MM.1S (cell line): ENCODE data around the gene KCNMA1.

ENCODE experiments used
- DNase-seq: peaks from one replicate; pipeline ENCODE4 v3.0.0-alpha.2; 2015
- H2AFZ ChIP-seq: fragments of 300-600 bp; sonication (generic); 2 replicates; pipeline ENCODE4 v1.6.0; 2016; ENCODE audit warnings: antibody characterized with exemption, low read length
- H3F3A ChIP-seq: fragments of 300-600 bp; sonication (generic); 2 replicates; pipeline ENCODE4 v1.6.1; 2016; ENCODE audit warnings: mild to moderate bottlenecking, antibody characterized with exemption, low read length, moderate library complexity, mixed read lengths; ENCODE audit not compliant: insufficient read depth
- H3K27ac ChIP-seq: fragments of 300-600 bp; sonication (generic); 2 replicates; pipeline ENCODE4 v1.5.1; 2016; ENCODE audit warnings: mild to moderate bottlenecking, low read length
- H3K27me3 ChIP-seq: fragments of 300-600 bp; sonication (generic); replicated peaks from 2 replicates; pipeline ENCODE4 v1.6.0; 2016; ENCODE audit warnings: low read length; ENCODE audit not compliant: insufficient read depth
- H3K36me3 ChIP-seq: fragments of 300-600 bp; sonication (generic); replicated peaks from 2 replicates; pipeline ENCODE4 v1.6.1; 2016; ENCODE audit warnings: mild to moderate bottlenecking, low read length, mixed read lengths; ENCODE audit not compliant: insufficient read depth
- H3K4me1 ChIP-seq: fragments of 300-600 bp; sonication (generic); 2 replicates; pipeline ENCODE4 v1.6.1; 2016; ENCODE audit warnings: low read length, mixed read lengths
- H3K4me2 ChIP-seq: fragments of 300-600 bp; sonication (generic); 2 replicates; pipeline ENCODE4 v1.6.0; 2016; ENCODE audit warnings: low read depth, low read length
- H3K4me3 ChIP-seq: fragments of 300-600 bp; sonication (generic); 2 replicates; pipeline ENCODE4 v1.5.1; 2016; ENCODE audit warnings: low read length, mixed read lengths
- H3K79me2 ChIP-seq: fragments of 300-600 bp; sonication (generic); 2 replicates; pipeline ENCODE4 v1.6.1; 2016; ENCODE audit warnings: mixed run types, low read length, mixed read lengths
- H3K9ac ChIP-seq: fragments of 300-600 bp; sonication (generic); 2 replicates; pipeline ENCODE4 v1.6.1; 2016; ENCODE audit warnings: low read length, mixed read lengths
- H3K9me2 ChIP-seq: fragments of 300-600 bp; sonication (generic); replicated peaks from 2 replicates; pipeline ENCODE4 v1.6.1; 2016; ENCODE audit warnings: mild to moderate bottlenecking, low read length, mixed read lengths; ENCODE audit not compliant: insufficient read depth
- H3K9me3 ChIP-seq: fragments of 300-600 bp; sonication (generic); replicated peaks from 2 replicates; pipeline ENCODE4 v1.6.1; 2016; ENCODE audit warnings: mild to moderate bottlenecking, low read length, mixed read lengths; ENCODE audit not compliant: insufficient read depth
- H4K20me1 ChIP-seq: fragments of 300-600 bp; sonication (generic); 2 replicates; pipeline ENCODE4 v1.6.1; 2016; ENCODE audit warnings: mild to moderate bottlenecking, low read length, moderate library complexity, mixed read lengths; ENCODE audit not compliant: insufficient read depth
- CTCF ChIP-seq: fragments of 300-600 bp; sonication (generic); IDR thresholded peaks from 2 replicates; pipeline ENCODE4 v1.5.1; 2016; ENCODE audit warnings: antibody characterized with exemption, low read length, mixed read lengths
- EZH2 ChIP-seq: fragments of 300-600 bp; sonication (generic); optimal IDR thresholded peaks from 2 replicates; pipeline ENCODE3; 2017; ENCODE audit warnings: low read depth, mild to moderate bottlenecking, antibody characterized with exemption, low read length, mixed read lengths
- EZH2phosphoT487 ChIP-seq: fragments of 300-600 bp; sonication (generic); IDR thresholded peaks from 2 replicates; pipeline ENCODE4 v1.6.1; 2018; ENCODE audit warnings: antibody characterized with exemption, low read length

Gene KCNMA1

DNA sequence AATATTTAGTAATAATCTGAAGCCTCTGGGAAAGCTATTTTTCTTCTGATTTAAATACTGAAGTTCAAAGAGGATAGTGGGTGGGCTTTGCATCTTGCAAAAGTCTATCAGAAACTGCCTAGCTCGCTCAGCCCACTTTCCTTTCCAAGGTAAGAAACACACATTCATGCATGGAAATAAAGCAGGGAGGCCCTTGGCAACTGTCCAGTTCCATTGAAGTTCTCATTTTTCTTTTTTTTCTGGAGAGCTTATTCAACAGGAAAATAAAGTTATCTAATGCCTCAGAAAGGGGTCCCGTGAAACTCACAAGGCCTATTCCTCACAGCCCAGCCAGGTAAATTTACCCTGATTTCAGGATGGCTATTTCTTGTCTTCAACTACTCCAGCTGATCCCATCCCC, 654.9 kb downstream of the KCNMA1 start:
- no peak overlapping the region for H2AFZ ChIP-seq
- no peaks in the 10 kb centered on the region for H3K79me2 ChIP-seq
- no peaks in the 10 kb centered on the region for H3K27me3 ChIP-seq
- H3F3A ChIP-seq = no peaks in the 10 kb centered on the region
- no peak for DNase-seq
- H3K4me1 ChIP-seq = no peaks in the 10 kb centered on the region
- H3K36me3 ChIP-seq = no peaks in the 10 kb centered on the region
- H3K4me2 ChIP-seq = no peak overlapping the region
- no peak overlapping the region for H3K27ac ChIP-seq
- no peaks in the 10 kb centered on the region for H4K20me1 ChIP-seq
- no peak overlapping the region for H3K4me3 ChIP-seq
- H3K9ac ChIP-seq = no peak overlapping the region
- H3K9me2 ChIP-seq = no peaks in the 10 kb centered on the region
- no peak for TF ChIP-seq CTCF
- no peak for TF ChIP-seq EZH2phosphoT487
- no peak for TF ChIP-seq EZH2
- H3K9me3 ChIP-seq = no peaks in the 10 kb centered on the region

DNA sequence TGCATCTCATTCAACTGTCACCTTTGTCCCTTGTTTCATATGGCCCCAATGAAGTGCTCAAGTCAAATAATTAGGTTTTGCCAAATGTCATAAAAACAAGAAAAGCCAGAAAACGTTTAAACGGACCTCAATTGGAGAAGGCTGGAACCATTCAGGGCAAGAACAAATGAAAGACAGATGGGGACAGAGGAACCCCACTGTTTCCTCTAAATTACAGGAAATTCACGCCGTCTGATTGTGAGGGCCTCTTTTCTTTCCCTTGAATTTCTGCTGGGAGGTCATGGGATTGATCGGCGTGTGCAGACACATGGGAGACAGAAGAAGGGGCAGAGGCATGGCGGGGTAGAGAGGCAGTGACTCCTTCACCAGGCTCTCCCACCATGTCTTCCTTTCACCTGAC, 656.4 kb downstream of the KCNMA1 start:
- H4K20me1 ChIP-seq = no peaks in the 10 kb centered on the region
- no peak overlapping the region for H2AFZ ChIP-seq
- H3K27me3 ChIP-seq = no peaks in the 10 kb centered on the region
- no peak overlapping the region for H3K9ac ChIP-seq
- no peak overlapping the region for H3K27ac ChIP-seq
- H3K4me3 ChIP-seq = no peak overlapping the region
- no peaks in the 10 kb centered on the region for H3K79me2 ChIP-seq
- no peaks in the 10 kb centered on the region for H3K9me3 ChIP-seq
- no peaks in the 10 kb centered on the region for H3K9me2 ChIP-seq
- H3F3A ChIP-seq = no peaks in the 10 kb centered on the region
- H3K4me2 ChIP-seq = no peak overlapping the region
- TF ChIP-seq EZH2phosphoT487 (no peak), EZH2 (no peak), CTCF (no peak)
- DNase-seq = no peak
- H3K4me1 ChIP-seq = no peaks in the 10 kb centered on the region
- H3K36me3 ChIP-seq = no peaks in the 10 kb centered on the region

DNA sequence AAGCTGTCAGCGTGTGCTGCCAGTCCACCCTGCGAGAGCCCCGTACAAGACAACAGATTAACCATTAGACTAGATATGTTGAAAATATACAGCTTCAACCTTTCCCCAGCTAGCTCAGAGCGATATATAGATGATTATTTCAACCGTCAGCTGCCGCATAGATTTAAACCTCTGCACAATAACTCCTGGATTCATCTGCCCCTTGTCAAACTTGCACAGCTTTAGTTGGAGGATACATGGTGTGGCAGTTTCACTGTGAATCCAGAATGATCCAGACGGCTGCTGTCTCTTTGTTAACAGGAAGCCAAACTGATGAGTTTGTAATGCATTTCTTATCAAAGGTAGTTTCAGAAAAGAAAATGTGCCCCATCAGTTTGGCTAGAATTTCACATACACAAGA, 659.7 kb downstream of the KCNMA1 start:
- H4K20me1 ChIP-seq = no peaks in the 10 kb centered on the region
- no peaks in the 10 kb centered on the region for H3K27me3 ChIP-seq
- no peak overlapping the region for H3K4me3 ChIP-seq
- H2AFZ ChIP-seq = no peak overlapping the region
- no peaks in the 10 kb centered on the region for H3K9me3 ChIP-seq
- no peaks in the 10 kb centered on the region for H3F3A ChIP-seq
- H3K4me1 ChIP-seq = no peaks in the 10 kb centered on the region
- H3K4me2 ChIP-seq = no peak overlapping the region
- TF ChIP-seq EZH2 = no peak
- DNase-seq = no peak
- no peaks in the 10 kb centered on the region for H3K36me3 ChIP-seq
- no peaks in the 10 kb centered on the region for H3K79me2 ChIP-seq
- H3K27ac ChIP-seq = no peak overlapping the region
- no peak overlapping the region for H3K9ac ChIP-seq
- no peaks in the 10 kb centered on the region for H3K9me2 ChIP-seq

DNA sequence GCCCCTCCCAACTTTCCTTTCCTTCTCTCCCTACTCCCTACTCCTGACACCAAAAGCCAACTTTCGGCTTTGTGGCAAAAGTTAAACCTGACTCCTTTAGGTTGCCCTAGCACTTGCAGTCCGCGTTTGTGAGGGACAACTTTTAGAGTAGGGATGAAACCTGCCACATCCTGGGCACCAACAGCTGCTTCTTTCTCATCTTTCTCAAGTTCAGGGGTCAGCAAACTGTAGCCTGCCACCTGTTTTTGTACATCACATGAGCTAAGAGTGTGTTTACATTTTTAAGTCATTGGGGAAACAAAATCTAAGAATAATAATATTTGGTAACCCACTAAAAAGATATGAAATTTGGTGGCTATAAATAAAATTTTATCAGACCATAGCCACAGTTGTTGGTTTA, 660.6 kb downstream of the KCNMA1 start:
- no peaks in the 10 kb centered on the region for H3K4me1 ChIP-seq
- H3K79me2 ChIP-seq = no peaks in the 10 kb centered on the region
- H3K27ac ChIP-seq = no peak overlapping the region
- H3K36me3 ChIP-seq = no peaks in the 10 kb centered on the region
- H4K20me1 ChIP-seq = no peaks in the 10 kb centered on the region
- no peaks in the 10 kb centered on the region for H3K9me2 ChIP-seq
- TF ChIP-seq CTCF = no peak
- no peak for TF ChIP-seq EZH2phosphoT487
- TF ChIP-seq EZH2 = no peak
- H3K9ac ChIP-seq = no peak overlapping the region
- no peaks in the 10 kb centered on the region for H3K27me3 ChIP-seq
- H2AFZ ChIP-seq = no peak overlapping the region
- no peaks in the 10 kb centered on the region for H3F3A ChIP-seq
- no peaks in the 10 kb centered on the region for H3K9me3 ChIP-seq
- no peak overlapping the region for H3K4me3 ChIP-seq
- no peak overlapping the region for H3K4me2 ChIP-seq
- DNase-seq = no peak
